ENCODE results near the gene NGEF.

Gene NGEF

GRCh38 chr2:232893834-232894233, 119.2 kb downstream of the NGEF start:
- no peak for DNase-seq (ENCODE audit: low read depth)
- no peak overlapping the region for H3K4me3 ChIP-seq (ENCODE audit: low read length)
- no peak for TF ChIP-seq CTCF (IDR thresholded peaks at IDR 0.05; ENCODE audit: insufficient read depth, low read depth, low read length, missing control alignments)

- TF ChIP-seq CTCF (IDR thresholded peaks at IDR 0.05; ENCODE audit: insufficient read depth, low read depth, low read length, missing control alignments) = no peak
- no peak for DNase-seq (ENCODE audit: low read depth)
These were observed 120.2 kb downstream of the NGEF start for GRCh38 chr2:232892843-232893242.

GRCh38 chr2:232892221-232892620, 120.8 kb downstream of the NGEF start:
- no peak overlapping the region for H3K4me3 ChIP-seq (ENCODE audit: low read length)
- TF ChIP-seq CTCF (IDR thresholded peaks at IDR 0.05; ENCODE audit: insufficient read depth, low read depth, low read length, missing control alignments) = no peak
- no peak for DNase-seq (ENCODE audit: low read depth)

More at GRCh38 chr2:232892843-232893242, 120.2 kb downstream of the NGEF start:
- H3K4me3 ChIP-seq (ENCODE audit: low read length) = no peak overlapping the region

- DNase-seq (ENCODE audit: low read depth) = peak; percentile 85
- TF ChIP-seq CTCF (IDR thresholded peaks at IDR 0.05; ENCODE audit: insufficient read depth, low read depth, low read length, missing control alignments) = no peak
- peak overlapping the region; percentile 16 for H3K4me3 ChIP-seq (ENCODE audit: low read length)
These were observed 121.4 kb downstream of the NGEF start for GRCh38 chr2:232891621-232892071.

GRCh38 chr2:232890896-232891601, 122.0 kb downstream of the NGEF start:
- peak overlapping the region; percentile 16 for H3K4me3 ChIP-seq (ENCODE audit: low read length)
- DNase-seq (ENCODE audit: low read depth) = peak; percentile 68
- TF ChIP-seq CTCF (IDR thresholded peaks at IDR 0.05; ENCODE audit: insufficient read depth, low read depth, low read length, missing control alignments) = no peak

GRCh38 chr2:232890536-232890895, 122.5 kb downstream of the NGEF start:
- no peak for DNase-seq (ENCODE audit: low read depth)
- TF ChIP-seq CTCF (IDR thresholded peaks at IDR 0.05; ENCODE audit: insufficient read depth, low read depth, low read length, missing control alignments) = no peak
- H3K4me3 ChIP-seq (ENCODE audit: low read length) = no peak overlapping the region

DNA sequence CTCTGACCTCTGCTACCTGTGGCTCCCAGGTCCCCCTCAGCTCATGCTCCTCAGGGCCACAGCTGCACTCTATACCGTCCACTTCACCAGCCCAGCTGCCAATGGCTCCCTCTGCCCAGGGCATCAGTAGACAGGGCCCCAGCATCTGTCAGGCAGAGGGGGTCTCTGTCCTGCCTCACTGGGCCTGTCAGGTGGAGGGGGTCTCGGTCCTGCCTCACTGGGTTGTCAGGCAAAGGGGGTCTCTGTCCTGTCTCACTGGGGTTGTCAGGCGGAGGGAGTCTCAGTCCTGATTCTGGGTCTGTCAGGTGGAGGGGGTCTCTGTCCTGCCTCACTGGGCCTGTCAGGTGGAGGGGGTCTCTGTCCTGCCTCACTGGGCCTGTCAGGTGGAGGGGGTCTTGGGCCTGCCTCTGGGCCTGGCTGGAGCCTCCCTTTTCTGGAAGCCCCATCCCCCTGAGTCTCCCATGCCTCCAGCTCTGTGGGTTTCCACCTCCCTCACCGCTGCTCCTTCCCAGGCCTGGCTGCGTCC, 123.1 kb downstream of the NGEF start:
- DNase-seq (ENCODE audit: low read depth) = no peak
- no peak for TF ChIP-seq CTCF (IDR thresholded peaks at IDR 0.05; ENCODE audit: insufficient read depth, low read depth, low read length, missing control alignments)
- H3K4me3 ChIP-seq (ENCODE audit: low read length) = no peak overlapping the region
